ENCODE data around the gene MICU1.

Gene MICU1

DNA sequence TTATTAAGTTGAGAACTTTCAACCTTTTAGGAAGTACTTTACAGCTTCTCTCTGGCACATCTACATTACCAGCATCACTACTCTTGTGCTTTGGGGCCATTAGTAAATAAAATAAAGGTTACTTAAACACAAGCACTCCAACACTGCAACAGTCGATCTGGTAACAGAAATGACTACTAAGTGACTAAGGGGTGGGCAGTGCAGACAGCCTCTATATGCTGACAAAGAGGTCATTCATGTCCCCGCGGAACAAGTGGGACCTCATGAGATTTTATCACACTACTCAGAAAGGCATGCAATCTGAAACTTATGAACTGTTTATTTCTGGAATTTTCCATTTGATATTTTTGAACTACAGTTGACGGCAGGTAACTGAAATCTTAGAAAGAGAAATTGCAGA lies 159.9 kb downstream of the MICU1 start:
- DNase-seq (ENCODE audit: low read depth) = no peak
- H3K4me3 ChIP-seq (ENCODE audit: low read depth, low read length) = no peak overlapping the region
- no peak for TF ChIP-seq CTCF (IDR thresholded peaks at IDR 0.05; ENCODE audit: control insufficient read depth, extremely low read depth, insufficient read depth)

GRCh38 chr10:72464438-72464837 lies 161.4 kb downstream of the MICU1 start:
- TF ChIP-seq CTCF (IDR thresholded peaks at IDR 0.05; ENCODE audit: control insufficient read depth, extremely low read depth, insufficient read depth) = no peak
- DNase-seq (ENCODE audit: low read depth) = no peak
- no peak overlapping the region for H3K4me3 ChIP-seq (ENCODE audit: low read depth, low read length)

GRCh38 chr10:72462261-72462660 lies 163.6 kb downstream of the MICU1 start:
- DNase-seq (ENCODE audit: low read depth) = no peak
- no peak overlapping the region for H3K4me3 ChIP-seq (ENCODE audit: low read depth, low read length)
- no peak for TF ChIP-seq CTCF (IDR thresholded peaks at IDR 0.05; ENCODE audit: control insufficient read depth, extremely low read depth, insufficient read depth)

GRCh38 chr10:72461085-72461484 lies 164.8 kb downstream of the MICU1 start:
- H3K4me3 ChIP-seq (ENCODE audit: low read depth, low read length) = no peak overlapping the region
- no peak for DNase-seq (ENCODE audit: low read depth)
- no peak for TF ChIP-seq CTCF (IDR thresholded peaks at IDR 0.05; ENCODE audit: control insufficient read depth, extremely low read depth, insufficient read depth)

DNA sequence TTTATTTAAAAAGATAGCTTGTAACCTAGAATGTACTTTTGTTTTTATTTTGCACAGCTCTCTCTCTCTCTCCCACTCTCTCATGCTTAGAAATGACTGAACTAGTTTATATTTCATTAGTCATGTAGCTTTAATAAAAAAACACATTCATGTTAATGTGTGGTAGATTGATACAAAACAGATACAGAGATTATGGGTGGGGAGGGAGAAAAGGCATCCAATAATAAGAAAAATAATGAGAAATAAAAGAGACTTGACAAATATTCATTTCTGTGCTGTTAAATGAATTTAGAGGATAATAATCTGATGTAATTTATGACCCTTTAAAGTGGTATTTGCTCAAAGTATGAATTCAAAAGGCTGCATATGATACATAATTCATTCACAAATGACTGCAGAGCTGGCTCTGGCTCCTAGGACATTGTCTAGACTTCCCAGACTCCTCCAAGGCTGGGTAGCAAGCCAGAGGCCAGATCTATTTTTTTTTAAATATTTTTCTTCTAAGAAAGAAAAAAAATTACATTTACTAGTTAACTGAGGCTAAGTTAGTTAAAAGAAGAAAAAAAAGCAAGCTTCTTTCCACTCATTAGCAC lies 165.5 kb downstream of the MICU1 start:
- no peak for DNase-seq (ENCODE audit: low read depth)
- TF ChIP-seq CTCF (IDR thresholded peaks at IDR 0.05; ENCODE audit: control insufficient read depth, extremely low read depth, insufficient read depth) = no peak
- H3K4me3 ChIP-seq (ENCODE audit: low read depth, low read length) = no peak overlapping the region

GRCh38 chr10:72459301-72459700 lies 166.6 kb downstream of the MICU1 start:
- no peak for TF ChIP-seq CTCF (IDR thresholded peaks at IDR 0.05; ENCODE audit: control insufficient read depth, extremely low read depth, insufficient read depth)
- no peak for DNase-seq (ENCODE audit: low read depth)
- H3K4me3 ChIP-seq (ENCODE audit: low read depth, low read length) = no peak overlapping the region

- no peak overlapping the region for H3K4me3 ChIP-seq (ENCODE audit: low read depth, low read length)
- DNase-seq (ENCODE audit: low read depth) = no peak
- no peak for TF ChIP-seq CTCF (IDR thresholded peaks at IDR 0.05; ENCODE audit: control insufficient read depth, extremely low read depth, insufficient read depth)
These were observed 169.8 kb downstream of the MICU1 start for GRCh38 chr10:72455889-72456595.

Measured in LNCaP clone FGC (cell line).